ENCODE measurements around the gene MBTPS1.

Gene MBTPS1

DNA sequence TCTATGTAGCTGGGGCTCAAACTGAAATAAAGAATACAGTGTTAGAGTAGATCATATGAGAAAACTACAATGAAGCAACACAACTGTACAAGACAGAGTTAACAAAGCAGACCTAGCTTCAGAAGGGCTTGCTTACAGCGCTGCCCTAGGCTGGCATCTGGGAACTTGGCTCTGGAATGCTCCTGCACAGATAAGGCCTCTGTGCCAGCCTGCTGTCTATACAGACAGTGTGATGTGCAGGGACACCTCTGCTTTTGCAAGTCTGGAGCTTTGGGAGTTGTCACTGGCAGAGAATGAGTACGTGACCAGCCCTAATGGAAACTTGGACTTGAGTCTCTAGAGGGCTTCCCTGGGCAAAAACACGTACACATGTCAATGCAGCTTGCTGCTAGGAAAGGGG, 42.0 kb downstream of the MBTPS1 start:
- no peak for DNase-seq (ENCODE audit: low read depth, low spot score)

DNA sequence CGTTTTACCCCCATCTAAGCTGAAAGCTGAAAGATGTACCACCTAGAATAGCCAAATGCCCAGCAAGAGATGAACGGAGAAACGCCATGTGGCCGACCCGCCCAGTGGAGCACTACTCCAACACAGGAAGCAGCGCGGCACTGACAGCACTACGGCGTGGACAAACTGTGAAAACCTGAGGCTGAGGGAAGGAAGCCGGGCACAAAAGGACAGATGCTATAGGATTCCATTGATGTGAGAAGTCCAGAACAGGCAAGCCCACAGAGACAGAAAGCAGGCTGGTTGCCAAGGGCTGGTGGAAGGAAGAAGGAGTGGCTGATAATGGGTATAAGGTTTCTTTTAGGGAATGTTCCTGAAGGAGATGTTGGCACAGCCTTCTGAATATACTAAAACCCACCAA, 44.7 kb downstream of the MBTPS1 start:
- no peak for DNase-seq (ENCODE audit: low read depth, low spot score)

DNA sequence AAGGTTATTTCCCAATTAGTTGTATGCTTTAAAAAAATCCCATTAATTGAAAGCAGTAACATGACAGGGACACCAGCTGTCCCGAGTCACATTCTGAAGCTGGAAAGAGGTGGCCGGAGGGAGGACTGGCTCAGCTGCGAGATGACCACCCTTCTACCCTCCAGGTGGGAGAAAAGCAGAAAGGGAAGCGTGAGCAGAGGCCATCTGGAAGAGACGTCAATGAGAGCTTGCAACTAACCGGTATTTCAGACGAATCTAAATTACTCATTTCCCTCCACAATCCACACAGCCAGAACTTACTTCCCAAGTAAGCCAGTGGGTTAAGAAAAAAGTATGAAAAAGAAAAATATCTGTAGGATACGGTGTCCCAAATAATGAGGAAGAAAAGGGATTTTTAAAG, 45.6 kb downstream of the MBTPS1 start:
- DNase-seq (ENCODE audit: low read depth, low spot score): no peak

DNA sequence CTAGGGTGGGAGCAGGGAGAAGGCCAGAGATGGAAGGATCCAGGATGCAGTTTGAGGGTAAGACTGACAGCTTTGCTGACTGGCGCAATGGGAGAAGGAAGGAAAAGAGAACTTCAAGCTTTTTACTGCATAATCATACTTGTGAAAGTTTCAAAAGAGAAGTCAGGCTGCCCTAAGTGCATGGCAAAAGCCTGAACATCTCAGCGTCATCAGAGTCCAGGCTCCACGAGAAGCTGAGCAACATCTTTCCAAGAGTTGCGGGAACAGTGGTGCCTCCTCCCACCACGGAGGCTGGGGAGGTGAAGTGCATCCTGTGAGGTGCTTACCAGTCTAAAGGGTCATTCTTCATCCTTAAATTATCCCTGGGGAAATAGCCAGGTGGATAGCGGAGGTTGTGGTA, 47.2 kb downstream of the MBTPS1 start:
- DNase-seq (ENCODE audit: low read depth, low spot score): no peak

DNA sequence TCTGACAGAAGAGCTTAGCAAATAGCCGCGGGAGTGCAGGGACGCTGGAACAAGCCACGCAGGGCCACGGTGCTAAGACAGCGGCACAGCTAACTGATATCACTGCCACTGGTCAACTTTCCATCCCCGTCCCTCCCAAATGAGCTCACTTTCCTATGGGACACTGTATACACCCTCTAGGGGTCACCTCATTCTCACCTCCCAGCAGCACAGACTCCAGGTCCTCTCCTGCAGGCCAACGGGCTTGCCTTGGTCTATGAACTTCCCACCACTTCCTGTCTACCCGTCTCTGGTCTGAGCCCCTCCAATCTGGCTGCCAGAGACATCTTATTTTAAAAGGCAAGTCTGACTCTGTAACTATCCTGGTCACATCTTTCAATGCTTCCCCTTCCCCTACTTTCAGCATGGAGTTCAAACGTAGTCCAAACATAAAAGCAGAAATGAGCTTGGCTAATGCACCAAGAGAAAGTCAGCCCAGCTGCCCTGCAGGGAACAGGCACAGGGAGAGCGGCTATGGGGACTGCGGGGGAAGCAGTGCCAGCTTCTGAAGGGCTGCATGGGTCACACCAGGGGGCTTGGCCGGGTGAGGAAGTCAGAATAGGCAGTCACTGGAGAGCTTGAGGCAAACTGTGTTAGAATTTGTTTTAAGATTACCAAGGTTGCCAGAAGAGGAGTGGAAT, 47.8 kb downstream of the MBTPS1 start:
- DNase-seq (ENCODE audit: low read depth, low spot score): no peak

DNA sequence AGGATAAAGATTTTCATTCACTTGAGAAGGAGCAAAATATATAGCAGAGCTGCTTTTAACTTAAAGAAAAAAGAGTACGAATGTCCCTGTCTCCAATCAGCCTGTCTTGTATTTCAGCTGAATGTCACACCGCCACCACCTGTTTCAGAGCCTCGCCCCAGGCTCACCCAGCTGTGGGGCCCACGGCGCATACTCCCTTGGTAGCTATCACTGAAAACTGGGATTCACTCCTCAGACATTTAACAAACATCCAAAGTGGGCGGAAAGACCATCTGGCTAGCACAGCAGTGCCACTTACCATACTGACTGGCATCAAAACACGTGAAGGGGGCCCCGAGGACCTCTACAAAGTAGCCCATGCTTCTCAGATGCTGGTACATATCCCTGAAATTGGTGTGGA, 48.7 kb downstream of the MBTPS1 start:
- DNase-seq (ENCODE audit: low read depth, low spot score): no peak

DNA sequence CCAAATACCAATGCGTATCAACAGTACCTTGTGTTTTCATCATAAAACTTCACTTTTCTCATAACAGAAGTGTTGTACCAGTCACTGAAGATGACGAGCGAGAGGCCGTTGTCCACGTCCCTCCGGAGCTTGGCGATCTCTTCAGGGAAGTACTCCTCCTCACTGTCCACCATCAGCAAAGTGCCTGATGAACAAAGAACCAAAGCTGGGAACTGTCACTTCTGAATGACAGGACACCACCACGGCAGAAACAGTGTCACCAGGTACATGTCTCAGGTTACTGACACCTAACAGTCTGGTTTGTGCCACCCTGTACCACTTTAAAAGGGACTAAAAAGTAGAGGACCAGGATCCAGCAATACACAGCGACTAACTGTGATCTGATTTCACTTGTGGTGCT, 49.1 kb downstream of the MBTPS1 start:
- DNase-seq (ENCODE audit: low read depth, low spot score): no peak

DNA sequence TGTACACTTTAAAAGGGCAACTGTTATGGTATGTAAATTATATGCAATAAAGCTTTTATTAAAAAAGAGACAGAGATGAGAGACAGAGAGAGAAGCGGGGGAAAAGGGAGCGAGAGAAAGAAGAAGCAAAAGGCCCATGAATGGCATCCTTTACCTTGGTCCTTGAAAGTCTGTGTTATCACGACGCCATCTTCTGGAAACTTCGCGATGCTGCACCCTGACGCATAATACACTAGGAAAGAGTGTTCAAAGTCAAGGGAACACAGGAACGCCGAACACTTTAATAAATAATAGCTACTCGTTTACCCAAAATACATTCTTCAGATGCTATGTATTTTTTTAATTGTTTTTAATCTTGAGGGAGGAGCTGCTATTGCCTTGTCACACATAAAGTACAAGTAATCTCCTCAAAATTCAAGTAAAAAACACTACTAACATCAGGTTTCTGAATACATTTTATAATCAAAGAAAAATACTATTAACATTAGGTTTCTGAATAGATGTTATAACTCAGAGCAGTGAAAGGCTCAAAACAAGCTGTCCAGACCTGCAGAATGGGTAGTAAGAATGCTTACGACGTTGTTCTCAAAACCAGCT, 51.1 kb downstream of the MBTPS1 start:
- peak; percentile 36 for DNase-seq (ENCODE audit: low read depth, low spot score)

DNA sequence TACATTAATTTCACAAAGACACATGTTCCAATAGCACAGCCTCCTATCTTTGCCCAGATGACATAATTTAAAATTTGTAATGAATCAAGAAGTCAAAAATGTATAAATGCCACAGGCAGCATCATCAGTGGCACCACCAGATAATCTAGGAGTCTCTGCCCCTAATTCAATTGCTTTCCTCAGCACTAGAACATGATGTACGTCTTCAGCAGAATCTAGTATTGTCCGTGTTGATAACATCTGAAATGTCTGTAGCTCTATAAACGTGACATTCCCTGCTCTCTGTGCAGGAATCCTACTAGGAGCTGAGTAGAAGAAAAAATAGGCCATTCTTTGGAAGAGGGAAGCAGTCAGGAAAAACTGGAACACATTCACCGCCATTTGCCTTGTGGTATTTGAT, 52.8 kb downstream of the MBTPS1 start:
- no peak for DNase-seq (ENCODE audit: low read depth, low spot score)

DNA sequence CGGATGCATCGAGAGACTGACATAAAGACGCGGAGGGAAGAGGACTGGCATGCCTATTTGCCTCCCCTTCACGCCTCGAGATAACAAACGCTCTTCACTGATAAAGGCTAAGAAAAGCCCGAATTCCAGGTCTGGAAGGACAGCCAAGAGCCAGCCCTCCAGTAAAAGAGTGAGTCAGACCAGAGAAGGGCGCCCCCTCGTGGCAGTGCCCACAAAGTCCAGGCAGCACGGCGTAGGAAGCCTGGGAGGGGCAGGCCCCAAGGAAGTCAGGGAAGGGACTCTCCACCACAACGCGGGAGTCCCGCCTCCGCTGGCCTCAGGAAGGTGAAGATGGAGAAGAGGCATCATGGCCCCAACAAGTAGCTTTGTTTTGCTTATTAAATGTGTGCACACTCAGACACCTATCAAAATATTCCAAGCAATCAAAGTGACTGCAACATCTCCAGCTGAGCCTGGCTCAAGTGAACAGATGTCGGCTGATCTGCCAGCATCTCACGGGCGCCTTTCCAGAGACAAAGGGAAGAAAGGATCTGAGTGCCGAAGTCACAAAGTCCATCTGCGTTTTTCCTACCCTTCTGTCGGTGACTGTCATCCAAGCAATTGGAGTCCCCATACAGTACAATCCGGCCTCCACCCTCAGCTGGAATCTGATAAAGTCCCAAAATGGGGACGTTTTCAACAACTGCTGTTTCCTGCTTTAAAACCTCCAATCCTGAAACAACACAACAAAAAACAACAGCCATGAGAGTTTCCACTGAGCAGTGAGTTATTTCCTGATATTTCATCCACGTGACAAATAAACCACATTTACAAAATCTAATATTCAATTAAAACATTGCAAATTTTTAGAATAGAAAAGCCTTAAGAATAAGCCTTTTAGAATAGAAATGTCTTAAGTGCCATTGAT, 53.8 kb downstream of the MBTPS1 start:
- peak; percentile 37 for DNase-seq (ENCODE audit: low read depth, low spot score)

DNA sequence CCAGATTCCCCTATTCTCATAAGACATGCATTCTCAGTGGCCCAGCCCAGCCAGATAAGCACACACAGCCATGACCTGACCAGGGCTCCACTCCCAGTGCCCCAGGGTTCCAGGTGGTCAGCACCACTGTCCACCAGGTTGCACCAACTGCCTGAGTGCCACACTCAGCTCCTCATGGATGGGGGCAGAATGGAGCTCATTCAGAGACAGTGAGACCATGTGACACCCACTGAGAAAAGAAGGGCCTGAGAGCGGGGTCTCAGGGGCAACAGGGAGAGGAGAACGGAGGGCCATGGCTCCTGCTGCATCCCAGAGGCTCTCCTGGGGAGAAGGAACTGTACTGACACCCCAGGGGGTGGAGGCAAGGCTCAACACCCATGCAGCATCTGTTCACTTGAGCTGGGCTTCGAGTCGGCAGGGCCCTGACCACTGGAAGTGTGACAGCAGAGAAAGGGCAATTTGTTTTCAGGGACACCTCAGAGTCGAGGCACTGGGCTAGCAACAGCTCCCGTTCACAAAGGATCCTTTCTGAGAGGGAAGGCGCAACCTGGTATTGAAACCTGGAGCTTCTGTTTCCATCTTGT, 55.4 kb downstream of the MBTPS1 start:
- DNase-seq (ENCODE audit: low read depth, low spot score): no peak

DNA sequence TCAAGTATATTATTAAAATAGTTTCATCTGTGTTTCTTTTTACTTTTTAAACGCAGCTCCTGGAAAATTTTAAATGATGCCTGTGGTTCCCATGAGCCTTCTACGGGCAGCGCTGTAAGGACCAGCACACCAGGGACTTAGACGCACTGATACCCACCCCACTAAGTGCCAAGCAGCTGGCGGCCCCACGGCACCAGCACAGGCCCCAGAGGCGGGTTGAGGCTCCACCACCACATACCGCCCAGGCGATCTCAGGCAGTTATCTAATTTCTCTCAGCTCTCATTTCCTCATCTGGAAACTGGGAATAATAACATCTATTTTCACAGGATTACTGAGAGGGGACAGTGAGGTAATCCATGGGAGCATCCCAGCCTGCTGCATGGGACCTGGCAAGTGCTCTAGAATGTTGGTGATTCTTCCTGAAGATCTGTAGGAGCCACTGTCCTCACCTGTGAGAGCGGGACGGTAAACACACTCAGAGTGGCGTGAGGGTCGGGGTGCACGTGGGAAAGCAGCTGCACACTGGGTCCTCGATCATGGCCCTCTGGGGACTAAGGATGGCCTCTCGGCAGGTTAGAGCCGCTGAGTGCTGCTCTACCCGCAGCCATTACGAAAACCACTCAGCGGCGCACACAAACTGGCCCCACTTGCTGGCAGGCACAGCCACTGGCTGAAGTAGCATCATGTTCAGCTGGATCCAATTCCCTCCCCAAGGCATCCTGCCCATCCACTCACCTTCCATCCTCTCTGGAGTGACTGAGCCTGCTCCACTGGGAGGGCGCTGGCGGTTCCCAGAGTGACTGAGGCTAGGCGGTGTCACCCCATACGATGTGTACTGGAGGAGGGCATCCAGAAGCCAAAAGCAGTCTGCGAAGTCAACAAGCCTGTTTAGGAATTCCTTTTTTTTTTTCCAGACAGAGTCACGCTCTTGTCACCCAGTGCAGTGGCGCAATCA, 56.5 kb downstream of the MBTPS1 start:
- DNase-seq (ENCODE audit: low read depth, low spot score): no peak

DNA sequence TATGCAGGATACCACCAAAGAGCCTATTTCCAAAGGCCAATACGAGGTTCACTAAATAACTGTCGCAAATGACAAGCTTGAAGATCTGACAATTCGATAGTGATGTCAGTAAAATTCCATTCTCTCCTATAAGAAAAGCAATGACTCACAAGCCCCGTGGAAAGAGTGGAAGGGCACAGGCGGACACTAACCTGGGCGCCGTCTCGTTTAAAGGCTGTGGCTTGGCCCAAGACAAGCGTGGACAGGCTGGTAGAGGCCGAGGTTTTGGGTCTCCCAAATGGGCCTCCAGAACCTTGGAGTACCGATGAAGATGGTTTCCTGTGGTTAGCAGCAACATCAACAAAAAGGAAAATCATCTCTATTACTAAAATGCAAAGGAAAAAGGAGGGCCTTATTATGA, 57.6 kb downstream of the MBTPS1 start:
- DNase-seq (ENCODE audit: low read depth, low spot score): no peak

DNA sequence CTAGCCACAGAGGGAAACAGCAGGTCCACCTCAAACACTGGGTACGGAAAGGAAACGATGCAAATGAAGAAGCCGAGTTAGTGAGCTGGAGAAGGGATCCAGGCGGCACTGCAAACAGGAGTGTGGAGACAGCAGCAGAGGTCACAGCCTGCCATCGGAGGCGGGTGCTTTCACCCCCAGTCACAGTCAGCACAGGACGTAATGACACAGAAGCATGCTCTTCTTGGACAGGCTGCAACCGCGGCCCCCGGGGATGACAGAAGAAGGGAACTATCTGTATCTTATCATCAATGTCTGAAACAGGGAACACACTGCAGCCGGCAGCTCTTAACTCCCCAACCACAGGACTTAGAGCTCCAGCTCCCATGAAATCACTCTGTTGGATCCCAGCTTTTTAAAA, 58.1 kb downstream of the MBTPS1 start:
- no peak for DNase-seq (ENCODE audit: low read depth, low spot score)

DNA sequence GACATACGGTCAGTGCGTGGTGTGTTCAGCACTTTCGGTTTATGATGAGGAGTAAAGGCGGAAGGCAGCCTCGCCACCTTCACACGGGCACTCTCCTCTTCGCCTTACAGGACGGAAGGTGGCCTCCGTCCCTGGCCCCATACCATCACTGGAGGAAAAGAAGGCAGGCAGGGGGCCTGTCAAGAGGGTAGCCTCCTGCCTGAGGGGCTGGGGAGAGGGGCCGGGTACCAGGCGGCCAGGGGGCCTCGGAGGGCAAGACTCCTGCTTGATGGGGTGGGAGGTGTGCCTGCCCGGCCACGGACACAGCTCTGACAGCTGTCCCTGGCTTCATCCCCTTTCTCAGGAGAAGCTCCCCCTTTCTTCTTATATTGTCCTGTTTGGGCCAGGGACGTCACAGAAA, 58.5 kb downstream of the MBTPS1 start:
- DNase-seq (ENCODE audit: low read depth, low spot score): no peak

DNA sequence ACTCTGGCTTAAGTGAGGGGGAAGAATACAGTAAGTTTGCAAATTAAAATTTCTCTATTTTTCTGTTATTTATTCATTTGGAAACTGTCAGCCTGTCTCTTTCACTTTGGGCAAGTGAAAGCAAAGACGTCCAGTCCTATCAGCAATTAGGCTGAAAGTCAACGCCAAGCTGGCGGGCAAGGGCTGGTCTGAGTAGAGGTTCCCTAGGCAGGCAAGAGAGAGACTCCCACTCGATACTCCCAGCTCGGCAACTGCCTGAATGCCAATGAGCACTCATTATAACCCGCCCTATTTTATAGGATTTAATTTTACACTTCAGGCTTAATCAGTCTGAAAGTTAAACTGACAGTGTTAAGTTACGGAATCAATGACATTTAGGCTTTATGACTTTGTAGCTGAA, 59.8 kb downstream of the MBTPS1 start:
- no peak for DNase-seq (ENCODE audit: low read depth, low spot score)

DNA sequence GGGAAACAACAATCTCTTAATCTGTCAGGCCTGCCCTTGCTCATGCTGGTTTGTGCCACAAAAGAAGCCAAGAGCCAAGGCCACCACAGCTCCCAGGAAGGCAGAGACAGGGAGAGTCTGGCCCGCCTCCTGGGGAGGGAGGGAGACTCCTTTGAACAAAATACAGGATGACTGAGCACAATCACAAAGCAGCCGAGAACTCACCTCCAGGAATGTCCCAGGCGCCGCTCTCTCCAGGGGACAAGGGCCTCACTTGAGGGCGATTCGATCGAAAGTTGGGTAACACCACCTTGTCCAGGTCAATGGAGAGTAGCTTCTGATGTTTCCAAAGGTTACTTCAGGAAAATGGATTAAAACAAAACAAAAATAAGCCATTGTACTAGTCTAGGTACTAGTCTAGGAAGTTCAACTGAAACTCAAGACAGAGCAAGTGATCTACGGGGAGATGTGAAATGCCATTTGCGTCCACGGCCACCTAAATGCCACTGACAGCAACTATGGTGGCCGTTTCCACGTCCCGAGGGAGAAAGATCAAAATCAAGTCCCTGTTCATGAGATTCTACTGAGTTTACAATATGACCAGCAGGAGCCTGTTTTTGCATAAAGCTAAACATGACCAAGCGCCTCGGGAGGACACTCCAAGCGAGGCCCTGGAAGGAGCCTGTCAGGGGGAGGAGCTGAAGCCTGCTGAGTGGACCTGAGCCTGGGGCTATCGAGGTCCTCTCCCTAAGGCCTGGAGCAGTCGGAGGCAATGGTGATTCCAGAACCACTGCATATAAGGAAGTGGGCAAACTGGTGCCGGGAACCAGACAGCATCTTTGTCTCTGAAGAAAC, 60.7 kb downstream of the MBTPS1 start:
- DNase-seq (ENCODE audit: low read depth, low spot score): no peak

DNA sequence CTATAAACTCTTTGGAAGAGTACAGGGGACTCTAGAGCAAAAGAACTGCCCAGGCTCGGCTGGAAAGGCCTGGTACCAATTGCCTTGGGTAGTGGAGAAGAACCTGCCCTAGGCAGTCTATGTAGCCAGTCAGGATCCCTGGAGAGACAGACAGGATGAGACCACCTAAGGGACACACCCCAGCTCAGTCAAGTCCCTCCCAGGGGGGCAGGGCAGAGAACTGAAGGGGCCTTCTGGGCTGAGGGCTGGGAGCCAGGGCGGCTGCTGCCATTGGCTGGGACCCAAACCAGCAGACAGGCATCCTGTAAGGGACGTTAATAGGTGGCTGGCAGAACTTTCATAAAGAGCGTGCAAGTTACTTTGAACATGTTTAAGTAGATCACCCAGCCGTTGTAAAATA, 61.4 kb downstream of the MBTPS1 start:
- no peak for DNase-seq (ENCODE audit: low read depth, low spot score)

DNA sequence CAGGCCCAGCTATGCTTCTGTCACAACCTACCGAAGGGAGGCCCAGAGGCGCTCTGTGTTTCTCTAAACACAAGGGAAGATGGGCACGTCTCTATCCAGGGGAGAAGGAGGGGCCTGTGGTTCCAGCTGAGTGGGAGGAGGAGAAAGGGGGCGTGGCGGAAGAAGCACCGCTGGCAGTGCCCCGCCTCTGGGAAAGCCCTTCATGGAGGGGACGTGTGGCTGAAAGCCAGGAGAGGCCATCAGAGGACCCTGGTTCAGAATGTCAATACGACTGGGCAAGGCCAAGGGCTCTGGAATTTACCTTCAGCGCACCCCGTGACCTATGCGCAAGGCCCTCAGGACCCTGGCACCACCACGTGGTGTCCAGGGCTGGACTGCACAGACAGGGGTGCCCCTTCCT, 61.8 kb downstream of the MBTPS1 start:
- DNase-seq (ENCODE audit: low read depth, low spot score): no peak

DNA sequence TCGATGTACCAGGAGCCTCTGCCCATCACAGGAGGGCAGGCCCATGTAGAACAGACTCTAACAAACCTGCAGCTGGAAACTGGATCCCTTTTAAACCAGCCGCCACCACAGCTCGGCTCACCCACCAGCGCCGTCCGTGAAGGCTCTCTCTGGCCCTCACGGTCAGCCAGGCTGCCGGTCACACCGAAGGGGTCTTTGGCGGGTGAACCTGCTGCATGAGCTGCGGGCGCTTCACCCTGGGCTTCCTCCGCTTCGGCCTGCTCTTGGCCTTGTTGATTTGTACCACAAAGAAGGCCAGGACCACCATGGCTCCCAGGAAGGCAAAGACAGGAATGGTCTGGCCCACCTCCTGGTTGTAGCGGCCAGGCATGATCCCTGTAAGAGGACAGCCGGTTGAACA, 62.5 kb downstream of the MBTPS1 start:
- DNase-seq (ENCODE audit: low read depth, low spot score): no peak
